Fibroblast of lung (primary cell): ENCODE measurements around the gene DOCK8. TPM values are rescaled to one million over a fixed set of nuclear protein-coding genes. Genes with fewer than 3 reads are reported as not detected.

Experiments used
- DNase-seq, 2 donors: peaks; one replicate each; pipeline versions ENCODE4 v3.0.0 to v3.0.0-alpha.2; 2010; ENCODE audit warnings: low read depth in 2 of 2
- H2AFZ ChIP-seq: 2 replicates; pipeline ENCODE4 v1.5.1; 2012; ENCODE audit warnings: low read length, control low read depth, inconsistent platforms
- H3K27ac ChIP-seq: 2 replicates; pipeline ENCODE4 v1.5.1; 2011; ENCODE audit warnings: low read length, control low read depth; ENCODE audit not compliant: insufficient read depth
- H3K27me3 ChIP-seq: 2 replicates; pipeline ENCODE4 v1.5.1; 2011; ENCODE audit warnings: mild to moderate bottlenecking, low read length; ENCODE audit not compliant: control insufficient read depth, insufficient read depth
- H3K36me3 ChIP-seq: 2 replicates; pipeline ENCODE4 v1.5.1; 2011; ENCODE audit warnings: low read length; ENCODE audit not compliant: control insufficient read depth, insufficient read depth
- H3K4me1 ChIP-seq: 2 replicates; pipeline ENCODE4 v1.5.1; 2011; ENCODE audit warnings: low read length; ENCODE audit not compliant: control insufficient read depth, insufficient read depth; ENCODE audit errors: extremely low read depth
- H3K4me2 ChIP-seq: 2 replicates; pipeline ENCODE4 v1.5.1; 2011; ENCODE audit warnings: low read length, control low read depth; ENCODE audit not compliant: insufficient read depth; ENCODE audit errors: extremely low read depth
- H3K4me3 ChIP-seq, 4 experiments: fragments of 200-600 bp in 1 of 4; sonication (generic) in 1 of 4; replicated peaks in 1 of 4; 2 replicates each; pipeline ENCODE4 v1.5.1; 2011 to 2016; ENCODE audit warnings: low read length in 4 of 4, low read depth in 3 of 4, mild to moderate bottlenecking in 3 of 4, control low read depth in 2 of 4, inconsistent platforms in 1 of 4, mixed read lengths in 1 of 4; ENCODE audit not compliant: insufficient read depth in 1 of 4; ENCODE audit errors: control extremely low read depth in 1 of 4
- H3K79me2 ChIP-seq: 2 replicates; pipeline ENCODE4 v1.5.1; 2012; ENCODE audit warnings: mild to moderate bottlenecking, low read length, inconsistent platforms; ENCODE audit not compliant: control insufficient read depth, insufficient read depth
- H3K9ac ChIP-seq: 2 replicates; pipeline ENCODE4 v1.5.1; 2011; ENCODE audit warnings: mild to moderate bottlenecking, low read length, control low read depth; ENCODE audit not compliant: insufficient read depth
- H3K9me3 ChIP-seq: 2 replicates; pipeline ENCODE4 v1.5.1; 2012; ENCODE audit warnings: low read depth, low read length; ENCODE audit not compliant: control insufficient read depth, insufficient read depth
- H4K20me1 ChIP-seq: 2 replicates; pipeline ENCODE4 v1.5.1; 2011; ENCODE audit warnings: low read length; ENCODE audit not compliant: control insufficient read depth, insufficient read depth; ENCODE audit errors: extremely low read depth
- EZH2 ChIP-seq: IDR thresholded peaks from 2 replicates; pipeline ENCODE4 v1.5.1; 2012; ENCODE audit warnings: low read length, control low read depth, mild to moderate bottlenecking; ENCODE audit errors: missing control alignments
- polyA plus RNA-seq, 2 donors: library from polyadenylated mRNA; depleted of rRNA in 1 of 2; stranded (reverse) in 1 of 2; unstranded in 1 of 2; fragments of >200 nt; gene quantifications; 2 replicates each; pipeline ENCODE4 v1.2.1, GENCODE V29; 2011 to 2012; ENCODE audit warnings: missing spikeins in 1 of 2
- total RNA-seq: library from RNA; depleted of rRNA; stranded (reverse); fragments of >200 nt; gene quantifications from 2 replicates; pipeline ENCODE4 v1.2.1, GENCODE V29; 2014
- TF ChIP-seq, protein P1 (sequence below), 2 donors: IDR thresholded peaks in 1 of 2; conservative IDR thresholded peaks in 1 of 2; 1 replicate in 1 of 2; 2 replicates in 1 of 2; pipeline ENCODE4 v1.5.1; 2011 to 2012; ENCODE audit warnings: low read length in 2 of 2, control low read depth in 1 of 2, inconsistent platforms in 1 of 2, low read depth in 1 of 2, mild to moderate bottlenecking in 1 of 2

The DOCK8 gene
- total and polyA plus RNA-seq, 2 donors (not counting 1 experiment from before 2014, with no cell fraction given), result under 0.01 TPM; not detected in 1

DNA sequence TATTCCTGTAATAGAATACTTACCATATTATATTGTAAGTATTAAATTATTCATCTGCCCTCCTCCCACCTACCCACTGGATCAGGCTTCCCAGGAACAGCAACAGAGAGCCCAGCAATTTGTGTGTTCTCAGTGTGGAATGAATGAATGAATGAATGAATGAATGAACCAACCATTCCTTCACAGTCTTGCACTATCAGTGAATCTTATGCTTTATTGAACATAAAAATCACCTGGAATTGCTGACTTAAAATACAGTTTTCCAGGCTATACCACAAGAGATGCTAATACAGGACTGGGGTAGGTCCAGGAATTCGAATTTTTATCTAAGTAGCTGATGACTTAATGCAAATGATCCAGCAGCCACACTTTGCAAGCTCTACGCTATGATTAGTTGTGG, 51.6 kb downstream of the DOCK8 start:
- Histone ChIP-seq H3K4me1 (no peaks in the 10 kb centered on the region), H3K9ac (no peak overlapping the region), H2AFZ (no peak overlapping the region), H3K9me3 (no peaks in the 10 kb centered on the region), H3K79me2 (no peaks in the 10 kb centered on the region), H4K20me1 (no peaks in the 10 kb centered on the region), H3K36me3 (no peaks in the 10 kb centered on the region), H3K4me2 (no peak overlapping the region), H3K27ac (no peak overlapping the region), H3K4me3 (no peak overlapping the region), H3K27me3 (no peaks in the 10 kb centered on the region)
- no peak for TF ChIP-seq EZH2
- TF ChIP-seq, protein P1, sequence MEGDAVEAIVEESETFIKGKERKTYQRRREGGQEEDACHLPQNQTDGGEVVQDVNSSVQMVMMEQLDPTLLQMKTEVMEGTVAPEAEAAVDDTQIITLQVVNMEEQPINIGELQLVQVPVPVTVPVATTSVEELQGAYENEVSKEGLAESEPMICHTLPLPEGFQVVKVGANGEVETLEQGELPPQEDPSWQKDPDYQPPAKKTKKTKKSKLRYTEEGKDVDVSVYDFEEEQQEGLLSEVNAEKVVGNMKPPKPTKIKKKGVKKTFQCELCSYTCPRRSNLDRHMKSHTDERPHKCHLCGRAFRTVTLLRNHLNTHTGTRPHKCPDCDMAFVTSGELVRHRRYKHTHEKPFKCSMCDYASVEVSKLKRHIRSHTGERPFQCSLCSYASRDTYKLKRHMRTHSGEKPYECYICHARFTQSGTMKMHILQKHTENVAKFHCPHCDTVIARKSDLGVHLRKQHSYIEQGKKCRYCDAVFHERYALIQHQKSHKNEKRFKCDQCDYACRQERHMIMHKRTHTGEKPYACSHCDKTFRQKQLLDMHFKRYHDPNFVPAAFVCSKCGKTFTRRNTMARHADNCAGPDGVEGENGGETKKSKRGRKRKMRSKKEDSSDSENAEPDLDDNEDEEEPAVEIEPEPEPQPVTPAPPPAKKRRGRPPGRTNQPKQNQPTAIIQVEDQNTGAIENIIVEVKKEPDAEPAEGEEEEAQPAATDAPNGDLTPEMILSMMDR (conservative IDR thresholded peaks at IDR 0.05 in 1 of 2, IDR thresholded peaks at IDR 0.05 in 1 of 2; ENCODE audit: low read depth in 1 of 2, low read length in 2 of 2), result no peak
- DNase-seq, result no peak

DNA sequence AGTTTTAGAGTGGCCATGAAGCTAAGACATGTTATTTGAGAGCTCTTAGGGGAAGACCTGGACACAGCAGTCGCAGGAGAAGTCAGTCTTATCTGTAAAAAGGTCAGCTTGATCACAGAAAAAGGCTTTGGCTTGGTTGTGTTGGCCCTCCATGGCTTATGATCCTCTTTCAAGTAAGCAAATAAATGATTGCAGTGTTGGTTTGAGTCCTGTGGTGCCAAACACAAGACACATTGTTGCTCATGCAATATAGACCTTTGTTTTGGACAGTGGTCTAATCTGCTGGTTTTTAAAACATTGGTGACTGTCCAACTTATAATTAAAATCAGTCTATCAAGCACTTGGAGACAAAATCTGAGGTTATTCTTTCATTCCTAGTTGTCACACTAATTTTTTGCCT, 54.0 kb downstream of the DOCK8 start:
- no peak for DNase-seq
- TF ChIP-seq, protein P1 (conservative IDR thresholded peaks at IDR 0.05 in 1 of 2, IDR thresholded peaks at IDR 0.05 in 1 of 2; ENCODE audit: low read depth in 1 of 2, low read length in 2 of 2), result no peak
- TF ChIP-seq EZH2, result no peak
- no peaks in the 10 kb centered on the region for H3K9me3 ChIP-seq
- H3K4me3 ChIP-seq, result no peak overlapping the region
- no peaks in the 10 kb centered on the region for H3K27me3 ChIP-seq
- no peaks in the 10 kb centered on the region for H4K20me1 ChIP-seq
- no peak overlapping the region for H2AFZ ChIP-seq
- H3K79me2 ChIP-seq, result no peaks in the 10 kb centered on the region
- H3K4me2 ChIP-seq, result no peak overlapping the region
- no peak overlapping the region for H3K9ac ChIP-seq
- no peaks in the 10 kb centered on the region for H3K4me1 ChIP-seq
- H3K36me3 ChIP-seq, result no peaks in the 10 kb centered on the region
- H3K27ac ChIP-seq, result no peak overlapping the region

DNA sequence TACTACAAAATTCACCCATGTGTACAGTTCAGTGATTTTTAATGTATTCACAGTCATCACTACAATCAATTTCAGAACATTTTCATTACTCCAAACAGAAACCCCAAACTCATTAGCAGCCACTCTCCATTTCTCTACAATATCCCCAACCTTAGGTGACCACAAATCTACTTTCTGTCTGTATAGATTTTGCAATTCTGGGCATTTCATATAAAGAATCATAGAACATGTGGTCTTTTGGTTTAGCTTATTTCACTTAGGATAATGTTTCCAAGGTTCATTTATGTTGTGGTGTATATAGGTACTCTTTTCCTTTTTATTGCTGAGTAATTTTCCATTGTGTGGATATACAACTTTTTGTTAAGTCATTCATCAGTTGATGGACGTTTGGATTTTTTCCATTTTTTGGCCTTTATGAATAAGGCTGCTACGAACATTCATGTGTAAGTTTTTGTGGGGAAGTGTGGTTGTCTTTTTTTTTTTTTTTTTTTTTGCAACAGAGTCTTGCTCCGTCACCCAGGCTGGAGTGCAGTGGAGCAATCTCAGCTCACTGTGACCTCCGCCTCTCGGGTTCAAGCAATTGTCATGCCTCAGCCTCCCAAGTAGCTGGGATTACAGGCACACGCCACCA, 54.5 kb downstream of the DOCK8 start:
- DNase-seq, result no peak
- Histone ChIP-seq H3K4me1 (no peaks in the 10 kb centered on the region), H3K27ac (no peak overlapping the region), H3K4me2 (no peak overlapping the region), H3K9ac (no peak overlapping the region), H3K4me3 (no peak overlapping the region), H3K27me3 (no peaks in the 10 kb centered on the region), H4K20me1 (no peaks in the 10 kb centered on the region), H3K36me3 (no peaks in the 10 kb centered on the region), H2AFZ (no peak overlapping the region), H3K9me3 (no peaks in the 10 kb centered on the region), H3K79me2 (no peaks in the 10 kb centered on the region)
- TF ChIP-seq EZH2, result no peak
- TF ChIP-seq, protein P1 (conservative IDR thresholded peaks at IDR 0.05 in 1 of 2, IDR thresholded peaks at IDR 0.05 in 1 of 2; ENCODE audit: low read depth in 1 of 2, low read length in 2 of 2), result no peak
